GM10266 (cell line): Measurements from ENCODE around the gene NOP16.

Source experiments
- DNase-seq: peaks from one replicate; pipeline ENCODE4 v3.0.0; 2012; ENCODE audit errors: extremely low spot score
- TF ChIP-seq, protein P1 (sequence below): IDR thresholded peaks from 2 replicates; pipeline ENCODE4 v1.5.1; 2012; ENCODE audit warnings: mild to moderate bottlenecking, low read depth; ENCODE audit not compliant: control insufficient read depth, insufficient read depth; ENCODE audit errors: missing control alignments

Gene NOP16

DNA sequence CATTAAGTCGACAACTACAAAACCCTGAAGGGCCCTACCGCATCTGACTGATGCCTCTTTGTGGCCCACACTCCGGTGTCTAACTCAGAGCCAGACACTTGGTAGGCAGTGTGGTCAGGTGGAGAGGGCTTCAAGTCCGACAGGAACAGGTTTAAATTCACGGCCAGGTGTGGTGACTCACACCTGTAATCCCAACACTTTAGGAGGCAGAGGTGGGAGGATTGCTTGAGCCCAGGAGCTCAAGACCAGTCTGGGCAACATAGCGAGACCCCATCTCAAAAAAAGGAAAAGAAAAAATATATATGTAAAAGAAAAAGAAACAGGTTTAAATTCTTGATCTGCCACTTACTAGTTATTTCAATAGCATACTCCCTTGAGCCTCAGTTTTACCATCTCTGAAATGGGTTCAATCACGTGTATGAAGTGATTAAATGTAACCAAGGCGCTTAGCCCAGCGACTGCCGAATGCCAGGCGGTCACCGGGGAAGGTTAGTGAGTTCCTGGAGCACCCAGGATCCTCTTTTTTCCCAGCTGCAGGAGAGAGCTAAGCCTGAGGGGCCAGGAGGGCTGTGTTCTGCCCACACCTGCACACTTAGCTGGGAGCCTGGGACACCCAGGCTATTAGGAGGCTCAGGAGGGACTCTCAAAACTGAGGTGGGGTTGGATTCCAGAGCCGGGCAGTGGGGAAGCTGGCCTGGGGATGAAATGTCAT is 27.0 kb upstream of the NOP16 start:
- TF ChIP-seq, protein P1, sequence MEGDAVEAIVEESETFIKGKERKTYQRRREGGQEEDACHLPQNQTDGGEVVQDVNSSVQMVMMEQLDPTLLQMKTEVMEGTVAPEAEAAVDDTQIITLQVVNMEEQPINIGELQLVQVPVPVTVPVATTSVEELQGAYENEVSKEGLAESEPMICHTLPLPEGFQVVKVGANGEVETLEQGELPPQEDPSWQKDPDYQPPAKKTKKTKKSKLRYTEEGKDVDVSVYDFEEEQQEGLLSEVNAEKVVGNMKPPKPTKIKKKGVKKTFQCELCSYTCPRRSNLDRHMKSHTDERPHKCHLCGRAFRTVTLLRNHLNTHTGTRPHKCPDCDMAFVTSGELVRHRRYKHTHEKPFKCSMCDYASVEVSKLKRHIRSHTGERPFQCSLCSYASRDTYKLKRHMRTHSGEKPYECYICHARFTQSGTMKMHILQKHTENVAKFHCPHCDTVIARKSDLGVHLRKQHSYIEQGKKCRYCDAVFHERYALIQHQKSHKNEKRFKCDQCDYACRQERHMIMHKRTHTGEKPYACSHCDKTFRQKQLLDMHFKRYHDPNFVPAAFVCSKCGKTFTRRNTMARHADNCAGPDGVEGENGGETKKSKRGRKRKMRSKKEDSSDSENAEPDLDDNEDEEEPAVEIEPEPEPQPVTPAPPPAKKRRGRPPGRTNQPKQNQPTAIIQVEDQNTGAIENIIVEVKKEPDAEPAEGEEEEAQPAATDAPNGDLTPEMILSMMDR = no peak
- peak; percentile 59 for DNase-seq

DNA sequence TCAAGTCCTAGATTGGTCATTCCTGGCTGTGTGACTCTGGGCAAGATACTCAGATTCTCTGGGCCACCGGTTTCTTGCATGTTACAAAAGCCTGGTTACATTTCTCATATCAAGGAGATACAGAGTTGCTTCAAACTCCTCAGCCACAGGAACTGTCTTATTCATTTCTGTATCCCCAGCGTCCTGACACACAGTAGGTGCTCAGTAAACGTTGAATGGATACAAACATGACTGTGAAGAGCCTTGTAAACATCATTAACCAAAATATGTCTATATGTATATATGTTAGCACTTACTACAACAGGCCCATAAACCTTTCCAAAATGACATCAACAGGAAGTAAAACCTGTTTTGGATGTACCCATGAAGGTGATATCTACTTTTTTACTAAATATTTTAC is 26.3 kb upstream of the NOP16 start:
- TF ChIP-seq, protein P1 = no peak
- no peak for DNase-seq

DNA sequence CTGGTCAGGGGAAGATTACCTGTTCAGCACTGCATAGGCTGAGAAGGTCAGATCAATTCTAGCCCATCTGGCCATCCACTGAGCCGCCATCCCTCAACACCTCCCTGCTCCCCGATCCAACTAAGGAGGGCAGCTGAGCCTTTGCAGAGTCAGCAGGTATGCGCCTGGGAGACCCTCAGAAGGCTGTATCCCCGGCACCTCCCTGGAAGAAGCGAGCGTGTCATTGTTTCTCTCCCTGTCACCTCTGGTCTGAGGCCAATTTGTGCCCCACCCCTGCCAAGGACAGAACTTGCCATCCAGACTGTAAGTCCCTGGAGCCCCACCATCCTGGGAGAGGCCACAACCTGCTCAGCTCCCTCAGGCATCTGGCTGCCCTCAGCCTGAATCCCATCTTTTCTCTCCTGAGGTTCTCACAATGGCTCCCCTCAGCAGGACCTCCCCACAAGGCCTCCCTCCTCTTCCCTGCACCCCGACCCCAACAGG is 25.4 kb upstream of the NOP16 start:
- TF ChIP-seq, protein P1 = no peak
- no peak for DNase-seq

DNA sequence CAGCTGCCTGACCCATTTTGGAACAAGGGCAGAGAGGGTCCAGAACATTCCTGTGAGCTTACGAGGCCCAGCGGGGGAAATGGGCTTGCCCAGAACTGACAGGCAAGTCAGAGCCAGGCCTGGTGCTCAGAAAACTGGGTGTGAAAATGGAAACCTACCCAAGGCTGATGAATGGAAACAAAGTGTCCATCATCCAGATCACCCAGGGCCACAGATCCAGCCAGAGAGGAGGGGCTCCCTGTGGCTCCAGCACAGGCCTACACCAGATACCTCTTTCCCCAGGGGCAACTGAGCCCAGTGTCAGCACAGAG is 24.8 kb upstream of the NOP16 start:
- TF ChIP-seq, protein P1 = no peak
- no peak for DNase-seq

DNA sequence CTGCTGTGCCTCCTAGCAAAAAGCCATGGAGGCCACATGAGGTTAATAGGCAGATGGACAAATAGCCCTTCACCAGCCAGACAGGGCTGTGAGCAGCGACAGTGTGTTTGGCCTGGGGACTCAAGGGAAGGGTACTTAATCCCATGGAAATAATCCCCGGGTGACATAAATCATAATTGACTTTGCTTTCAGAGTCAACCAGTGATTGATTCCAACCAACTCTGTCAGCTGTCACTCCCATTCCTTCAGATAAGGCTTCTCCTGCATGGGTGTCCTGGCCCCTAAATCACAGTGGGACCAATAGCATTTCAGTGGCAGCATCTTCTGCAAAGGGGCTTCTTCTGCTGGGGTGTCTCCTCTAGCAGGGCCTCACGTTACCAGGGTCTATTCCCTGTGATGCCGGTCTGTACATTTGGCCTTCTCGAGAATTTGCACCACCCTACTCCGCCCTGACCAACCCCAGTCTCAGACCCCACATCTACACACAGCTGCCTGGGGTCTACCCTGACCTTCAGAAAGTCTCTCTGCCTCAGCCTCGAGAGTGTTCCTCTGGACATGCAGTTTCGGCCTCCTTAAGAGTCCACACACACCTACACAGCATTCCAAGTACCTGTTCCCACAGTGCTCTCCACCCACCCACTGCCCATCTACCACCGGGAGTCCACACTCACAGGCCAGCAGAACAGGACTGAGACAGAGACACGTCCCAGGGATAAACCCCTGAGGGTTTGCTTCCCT is 24.3 kb upstream of the NOP16 start:
- TF ChIP-seq, protein P1 = no peak

DNA sequence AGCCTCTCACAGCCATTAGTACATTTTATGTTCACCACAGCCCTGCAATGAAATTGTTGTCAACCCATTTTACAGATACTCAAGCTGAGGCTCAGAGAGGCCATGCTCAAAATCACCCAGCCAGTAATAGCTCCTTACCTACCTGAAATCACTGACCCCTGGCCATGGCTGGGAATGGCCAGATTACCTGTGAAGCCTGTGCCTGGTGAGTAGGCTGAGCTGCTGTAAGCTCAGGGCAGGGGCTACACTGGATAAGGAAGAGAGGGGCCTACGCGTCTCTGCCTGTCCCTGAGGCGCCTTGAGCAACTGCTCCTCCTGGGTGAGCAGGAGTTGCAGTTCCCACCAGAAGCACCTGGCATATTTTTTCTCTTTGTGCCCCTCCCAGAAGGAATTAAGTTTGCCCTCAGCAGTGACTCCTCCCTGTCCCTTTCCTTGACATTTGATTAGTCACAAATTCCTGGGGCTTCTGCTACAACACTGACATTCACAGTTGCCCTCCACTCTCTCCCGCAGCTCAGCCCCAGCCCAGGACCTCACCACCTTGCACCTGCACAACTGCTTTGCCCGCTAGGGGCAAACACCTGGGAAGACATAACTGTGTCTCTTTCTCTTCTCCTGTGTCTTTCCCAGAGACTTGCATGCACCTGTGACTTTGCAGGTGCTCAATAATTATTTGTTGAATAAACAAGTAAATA is 22.2 kb upstream of the NOP16 start:
- no peak for DNase-seq
- TF ChIP-seq, protein P1 = no peak

More for the DNA sequence above, 24.3 kb upstream of the NOP16 start:
- DNase-seq = no peak
